B cell (primary cell): ENCODE data around the gene CDH18. TPM values are rescaled to one million over a fixed set of nuclear protein-coding genes. Genes with fewer than 3 reads are reported as not detected.

ENCODE experiments used
- ATAC-seq: fragments of 200-7000 bp; cut with Tn5 transposase; one replicate; pipeline ENCODE4 v1.10.0; 2021; ENCODE audit warnings: low read depth, mild to moderate bottlenecking, moderate number of reproducible peaks, moderate library complexity
- CTCF ChIA-PET: fragments of 350-600 bp; sonication (Branson Sonifier 250); formaldehyde crosslinking; loops from one replicate; lab custom pipeline; 2021; ENCODE audit warnings: antibody characterized with exemption, inconsistent platforms; lab: Charles Lee
- POLR2A ChIA-PET: fragments of 350-600 bp; sonication (Branson Sonifier 250); formaldehyde crosslinking; loops from one replicate; lab custom pipeline; 2021; ENCODE audit warnings: antibody characterized with exemption; lab: Charles Lee
- DNase-seq: peaks from one replicate; pipeline ENCODE4 v3.0.0; 2013
- H2AFZ ChIP-seq: 2 replicates; pipeline ENCODE4 v1.6.1; 2012; ENCODE audit warnings: mild to moderate bottlenecking, low read depth, low read length; ENCODE audit not compliant: insufficient read depth, poor library complexity, severe bottlenecking
- H3K27ac ChIP-seq, 2 donors: 1 replicate in 1 of 2; 2 replicates in 1 of 2; pipeline ENCODE4 v1.5.1; 2012 to 2013; ENCODE audit warnings: low read length in 2 of 2, mild to moderate bottlenecking in 2 of 2, moderate library complexity in 1 of 2
- H3K27me3 ChIP-seq, 4 experiments: fragments of 200-600 bp in 1 of 4; sonication (generic) in 1 of 4; replicated peaks in 1 of 4; 1 replicate in 2 of 4; 2 replicates in 2 of 4; pipeline versions ENCODE4 v1.6.1 to v1.7.0; 2013 to 2016; ENCODE audit warnings: low read length in 3 of 4, mild to moderate bottlenecking in 2 of 4, mixed read lengths in 1 of 4, moderate library complexity in 1 of 4; ENCODE audit not compliant: insufficient read depth in 4 of 4, control insufficient read depth in 3 of 4; ENCODE audit errors: control extremely low read depth in 1 of 4
- H3K36me3 ChIP-seq, 2 experiments: replicated peaks in 1 of 2; 1 replicate in 1 of 2; 2 replicates in 1 of 2; pipeline versions ENCODE4 v1.6.1 to v1.7.1; 2013; ENCODE audit warnings: low read length in 1 of 2; ENCODE audit not compliant: insufficient read depth in 2 of 2, control insufficient read depth in 1 of 2; ENCODE audit errors: control extremely low read depth in 1 of 2, extremely low read depth in 1 of 2
- H3K4me1 ChIP-seq, 2 donors: fragments of 200-600 bp in 1 of 2; sonication (generic) in 1 of 2; 1 replicate in 1 of 2; 2 replicates in 1 of 2; pipeline versions ENCODE4 v1.5.1 to v1.6.1; 2013 to 2017; ENCODE audit warnings: low read length in 2 of 2; ENCODE audit not compliant: control insufficient read depth in 2 of 2, insufficient read depth in 2 of 2
- H3K4me2 ChIP-seq: replicated peaks from 2 replicates; pipeline ENCODE3; 2012; ENCODE audit warnings: mild to moderate bottlenecking, low read depth, low read length; ENCODE audit not compliant: poor library complexity, severe bottlenecking
- H3K4me3 ChIP-seq, 5 experiments: fragments of 200-600 bp in 1 of 5; sonication (generic) in 1 of 5; 1 replicate in 3 of 5; 2 replicates in 2 of 5; pipeline versions ENCODE4 v1.5.1 to v1.7.0; 2011 to 2016; ENCODE audit warnings: low read length in 4 of 5, mild to moderate bottlenecking in 4 of 5, low read depth in 2 of 5, control low read depth in 1 of 5, moderate library complexity in 1 of 5; ENCODE audit not compliant: insufficient read depth in 1 of 5; ENCODE audit errors: control extremely low read depth in 1 of 5, extremely low read depth in 1 of 5
- H3K79me2 ChIP-seq: fragments of 200-600 bp; sonication (generic); one replicate; pipeline ENCODE4 v1.6.0; 2016; ENCODE audit warnings: low read length; ENCODE audit not compliant: control insufficient read depth, insufficient read depth
- H3K9ac ChIP-seq: fragments of 200-600 bp; sonication (generic); 2 replicates; pipeline ENCODE4 v1.6.1; 2017; ENCODE audit warnings: mild to moderate bottlenecking, low read length, moderate library complexity
- H3K9me3 ChIP-seq, 3 donors: one replicate each; pipeline versions ENCODE4 v1.6.1 to v1.7.1; 2013; ENCODE audit warnings: low read length in 2 of 3; ENCODE audit not compliant: control insufficient read depth in 2 of 3, insufficient read depth in 1 of 3; ENCODE audit errors: control extremely low read depth in 1 of 3
- H4K20me1 ChIP-seq: 2 replicates; pipeline ENCODE4 v1.6.0; 2012; ENCODE audit warnings: mild to moderate bottlenecking, low read length; ENCODE audit not compliant: insufficient read depth, control insufficient read depth, poor library complexity, severe bottlenecking
- H3K27ac Mint-ChIP-seq: one replicate; pipeline ENCODE4 v1.8.0; 2021; ENCODE audit warnings: mixed read lengths
- H3K27me3 Mint-ChIP-seq: one replicate; pipeline ENCODE4 v1.8.0; 2021; ENCODE audit warnings: mixed read lengths
- H3K4me1 Mint-ChIP-seq: one replicate; pipeline ENCODE4 v1.8.0; 2021; ENCODE audit warnings: mixed read lengths
- H3K4me3 Mint-ChIP-seq: one replicate; pipeline ENCODE4 v1.8.0; 2021; ENCODE audit warnings: mixed read lengths
- H3K9me3 Mint-ChIP-seq: one replicate; pipeline ENCODE4 v1.8.0; 2022; ENCODE audit warnings: mixed read lengths; ENCODE audit not compliant: insufficient read depth
- CTCF ChIP-seq: fragments of 200-600 bp; IDR thresholded peaks from one replicate; pipeline ENCODE4 v1.8.0; 2022; ENCODE audit warnings: antibody characterized with exemption, mild to moderate bottlenecking
- EZH2 ChIP-seq: IDR thresholded peaks from 2 replicates; pipeline ENCODE4 v1.6.1; 2012; ENCODE audit warnings: borderline replicate concordance, low read depth, mild to moderate bottlenecking, moderate library complexity, low read length; ENCODE audit not compliant: insufficient read depth, poor library complexity, severe bottlenecking
- WGBS: methylation state at CpG from one replicate; pipeline ENCODE4 v1.1.5; 2013; ENCODE audit warnings: missing lambda C conversion rate; ENCODE audit not compliant: insufficient coverage; 5-methylcytosine and 5-hydroxymethylcytosine counted together
- intact Hi-C: fragments of 100-400 bp; cut with micrococcal nuclease; formaldehyde crosslinking; loops from one replicate; pipeline ENCODE4 v1.10.0; 2022
- polyA plus RNA-seq: library from polyadenylated mRNA; depleted of rRNA; stranded (reverse); fragments of >200 nt; gene quantifications from 2 replicates; pipeline ENCODE4 v1.2.3, GENCODE V29; 2012
- total RNA-seq, 2 donors: library from RNA; stranded (reverse); fragments of 120-200 nt in 1 of 2; gene quantifications; 1 replicate in 1 of 2; 2 replicates in 1 of 2; pipeline versions ENCODE4 v1.2.3 to v1.2.4, GENCODE V29; 2013 to 2022

CDH18 gene
- total and polyA plus RNA-seq, 2 donors (not counting 1 experiment from before 2014, with no cell fraction given): not detected

DNA sequence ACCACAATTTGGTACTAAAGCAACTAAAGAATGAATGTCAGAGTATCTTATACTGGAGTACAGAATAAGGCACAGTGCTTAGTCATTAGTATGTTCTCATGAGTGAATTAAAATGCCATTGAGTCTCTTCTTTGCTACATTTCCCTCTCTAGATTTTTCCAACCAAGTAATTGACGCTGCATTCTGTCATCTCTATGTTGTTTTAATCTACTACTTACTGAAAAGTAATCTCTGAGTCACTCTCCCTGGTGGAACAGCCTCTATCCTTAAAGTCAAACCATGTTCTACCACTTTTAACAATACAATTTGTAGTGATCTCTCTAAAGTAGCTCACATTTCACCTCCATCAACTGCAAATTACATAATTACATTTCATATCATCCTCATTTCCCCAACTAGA lies 495.1 kb downstream of the CDH18 start:
- Histone ChIP-seq H4K20me1 (no peaks in the 10 kb centered on the region), H3K9ac (no peak overlapping the region), H3K36me3 (no peaks in the 10 kb centered on the region), H3K4me1 (no peaks in the 10 kb centered on the region), H3K4me3 (no peak overlapping the region), H3K4me2 (no peak overlapping the region), H3K27ac (no peak overlapping the region), H2AFZ (no peak overlapping the region), H3K79me2 (no peaks in the 10 kb centered on the region), H3K9me3 (no peaks in the 10 kb centered on the region), H3K27me3 (no peaks in the 10 kb centered on the region)
- intact Hi-C loops: no loop called here
- ATAC-seq (no peak), DNase-seq (no peak)
- Mint-ChIP-seq H3K4me1 (no peaks in the 10 kb centered on the region), H3K4me3 (no peak overlapping the region), H3K27me3 (no peaks in the 10 kb centered on the region), H3K27ac (no peak overlapping the region), H3K9me3 (peaks cover 3% of the 10 kb centered on the region)
- TF ChIP-seq EZH2 (no peak), CTCF (no peak)
- no CpG with 5 or more reads among the region's 1 CpG for WGBS
- POLR2A ChIA-PET: no interaction called here
- CTCF ChIA-PET: no interaction called here

DNA sequence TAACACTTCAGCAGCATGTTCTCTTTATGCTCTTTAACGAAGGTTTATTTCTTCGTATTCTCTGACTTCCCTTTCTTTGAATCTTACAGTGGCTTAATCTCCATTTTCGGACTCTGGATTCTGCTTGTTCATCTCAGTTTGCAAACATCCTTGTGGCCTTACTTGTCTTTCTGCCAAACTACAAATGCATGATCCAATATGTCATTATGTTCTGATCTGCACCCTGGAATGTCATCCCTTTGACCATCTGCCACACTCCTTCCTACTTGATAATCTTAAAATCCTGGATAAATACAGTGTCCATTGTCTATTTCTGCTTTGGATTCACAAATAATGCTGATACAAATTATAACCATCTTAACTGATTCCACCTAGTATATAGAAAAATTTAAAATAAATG lies 499.2 kb downstream of the CDH18 start:
- DNase-seq (no peak), ATAC-seq (no peak)
- ChIA-PET CTCF (no interaction called here), POLR2A (no interaction called here)
- H4K20me1 ChIP-seq: no peaks in the 10 kb centered on the region
- no peaks in the 10 kb centered on the region for H3K4me1 Mint-ChIP-seq
- no peak overlapping the region for H3K4me2 ChIP-seq
- H3K27ac Mint-ChIP-seq: no peak overlapping the region
- TF ChIP-seq CTCF (no peak), EZH2 (no peak)
- H3K4me3 Mint-ChIP-seq: no peak overlapping the region
- no peaks in the 10 kb centered on the region for H3K27me3 ChIP-seq
- H3K36me3 ChIP-seq: no peaks in the 10 kb centered on the region
- no peaks in the 10 kb centered on the region for H3K79me2 ChIP-seq
- H3K4me1 ChIP-seq: no peaks in the 10 kb centered on the region
- intact Hi-C loops: no loop called here
- no peaks in the 10 kb centered on the region for H3K27me3 Mint-ChIP-seq
- no peak overlapping the region for H3K4me3 ChIP-seq
- no peaks in the 10 kb centered on the region for H3K9me3 ChIP-seq
- no peak overlapping the region for H3K27ac ChIP-seq
- no peak overlapping the region for H2AFZ ChIP-seq
- H3K9ac ChIP-seq: no peak overlapping the region
- H3K9me3 Mint-ChIP-seq: peaks cover 3% of the 10 kb centered on the region
- WGBS: 88% methylated on average over 3 of the region's 3 CpGs
